HG03066 (cell line): Measurements from ENCODE around the gene MOB3A.
"Not testable (repeated sequence)": the region's sequence is repeated elsewhere in the genome, so short reads cannot be mapped to it uniquely, and the experiment has no call there.

Experiments used
- ATAC-seq: cut with Tn5 transposase; IDR thresholded peaks from one replicate; pipeline ENCODE4 v1.9.1; 2021; ENCODE audit warnings: low read depth; ENCODE audit not compliant: unreplicated experiment

Gene MOB3A

GRCh38 chr19:2037651-2038255 is 58.4 kb downstream of the MOB3A start:
- ATAC-seq = no peak

GRCh38 chr19:2036424-2036823 is 59.7 kb downstream of the MOB3A start:
- no peak for ATAC-seq

- ATAC-seq = no peak
Measured at GRCh38 chr19:2035590-2035991, 60.5 kb downstream of the MOB3A start.

- ATAC-seq = no peak
Measured at GRCh38 chr19:2034729-2035589, 61.2 kb downstream of the MOB3A start.

- ATAC-seq = not testable (repeated sequence)
Measured at GRCh38 chr19:2034253-2034652, 61.9 kb downstream of the MOB3A start.

GRCh38 chr19:2033825-2034159 is 62.3 kb downstream of the MOB3A start:
- ATAC-seq = no peak

- no peak for ATAC-seq
Measured at GRCh38 chr19:2033115-2033824, 62.9 kb downstream of the MOB3A start.

- no peak for ATAC-seq
Measured at GRCh38 chr19:2032296-2032941, 63.7 kb downstream of the MOB3A start.

- ATAC-seq = no peak
Measured at GRCh38 chr19:2027361-2027760, 68.8 kb downstream of the MOB3A start.

- no peak for ATAC-seq
Measured at GRCh38 chr19:2026770-2027169, 69.4 kb downstream of the MOB3A start.

- ATAC-seq = no peak
Measured at GRCh38 chr19:2022289-2022688, 73.8 kb downstream of the MOB3A start.

GRCh38 chr19:2021453-2022140 is 74.5 kb downstream of the MOB3A start:
- no peak for ATAC-seq
